Measurements from ENCODE around the gene SCGB1A1.

SCGB1A1 gene

GRCh38 chr11:62394825-62395538 lies 23.9 kb upstream of the SCGB1A1 start:
- TF ChIP-seq, protein P1, sequence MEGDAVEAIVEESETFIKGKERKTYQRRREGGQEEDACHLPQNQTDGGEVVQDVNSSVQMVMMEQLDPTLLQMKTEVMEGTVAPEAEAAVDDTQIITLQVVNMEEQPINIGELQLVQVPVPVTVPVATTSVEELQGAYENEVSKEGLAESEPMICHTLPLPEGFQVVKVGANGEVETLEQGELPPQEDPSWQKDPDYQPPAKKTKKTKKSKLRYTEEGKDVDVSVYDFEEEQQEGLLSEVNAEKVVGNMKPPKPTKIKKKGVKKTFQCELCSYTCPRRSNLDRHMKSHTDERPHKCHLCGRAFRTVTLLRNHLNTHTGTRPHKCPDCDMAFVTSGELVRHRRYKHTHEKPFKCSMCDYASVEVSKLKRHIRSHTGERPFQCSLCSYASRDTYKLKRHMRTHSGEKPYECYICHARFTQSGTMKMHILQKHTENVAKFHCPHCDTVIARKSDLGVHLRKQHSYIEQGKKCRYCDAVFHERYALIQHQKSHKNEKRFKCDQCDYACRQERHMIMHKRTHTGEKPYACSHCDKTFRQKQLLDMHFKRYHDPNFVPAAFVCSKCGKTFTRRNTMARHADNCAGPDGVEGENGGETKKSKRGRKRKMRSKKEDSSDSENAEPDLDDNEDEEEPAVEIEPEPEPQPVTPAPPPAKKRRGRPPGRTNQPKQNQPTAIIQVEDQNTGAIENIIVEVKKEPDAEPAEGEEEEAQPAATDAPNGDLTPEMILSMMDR (IDR thresholded peaks at IDR 0.05; ENCODE audit: low read depth, low read length), result peak; percentile 56
- Histone ChIP-seq H3K9me3 (ENCODE audit: severe bottlenecking) (no peaks in the 10 kb centered on the region), H3K27me3 (ENCODE audit: insufficient read depth, low read depth, severe bottlenecking) (no peaks in the 10 kb centered on the region), H3K4me3 (ENCODE audit: low read depth, low read length) (no peak overlapping the region), H3K36me3 (peaks cover 24% of the 10 kb centered on the region), H3K27ac (peak overlapping the region; percentile 57)
- DNase-seq, result peak; percentile 63

DNA sequence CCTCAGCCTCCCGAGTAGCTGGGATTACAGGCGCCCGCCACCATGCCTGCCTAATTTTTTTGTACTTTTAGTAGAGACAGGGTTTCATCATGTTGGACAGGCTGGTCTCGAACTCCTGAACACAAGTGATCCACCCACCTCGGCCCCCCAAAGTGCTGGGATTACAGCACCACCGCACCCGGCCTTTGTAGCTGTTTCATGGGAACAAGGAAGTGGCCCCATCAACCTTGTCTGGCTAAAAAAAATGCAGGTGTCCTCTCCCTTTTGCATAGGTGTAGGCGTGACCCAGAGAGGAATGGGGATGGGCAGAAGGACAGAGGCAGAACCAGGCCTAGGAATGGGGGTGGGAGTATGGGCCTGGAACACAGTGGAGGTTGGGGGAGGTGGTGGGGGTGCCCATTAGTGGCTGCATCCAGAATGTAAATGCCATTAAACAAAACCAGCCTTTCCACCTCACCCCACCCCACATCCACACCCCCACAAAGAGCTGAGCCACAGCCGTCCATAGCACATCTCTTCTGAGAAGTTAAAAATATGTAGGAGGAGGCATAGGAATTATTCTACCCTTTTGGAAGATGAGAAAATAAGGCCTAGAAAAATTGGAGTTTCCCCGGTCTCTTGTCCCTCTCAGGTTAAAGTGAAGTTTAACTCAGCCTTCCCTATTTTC lies 22.8 kb upstream of the SCGB1A1 start:
- Histone ChIP-seq H3K27me3 (ENCODE audit: insufficient read depth, low read depth, severe bottlenecking) (no peaks in the 10 kb centered on the region), H3K36me3 (peaks cover 22% of the 10 kb centered on the region), H3K27ac (no peak overlapping the region), H3K9me3 (ENCODE audit: severe bottlenecking) (no peaks in the 10 kb centered on the region), H3K4me3 (ENCODE audit: low read depth, low read length) (no peak overlapping the region)
- DNase-seq, result no peak
- TF ChIP-seq, protein P1 (IDR thresholded peaks at IDR 0.05; ENCODE audit: low read depth, low read length), result no peak

DNA sequence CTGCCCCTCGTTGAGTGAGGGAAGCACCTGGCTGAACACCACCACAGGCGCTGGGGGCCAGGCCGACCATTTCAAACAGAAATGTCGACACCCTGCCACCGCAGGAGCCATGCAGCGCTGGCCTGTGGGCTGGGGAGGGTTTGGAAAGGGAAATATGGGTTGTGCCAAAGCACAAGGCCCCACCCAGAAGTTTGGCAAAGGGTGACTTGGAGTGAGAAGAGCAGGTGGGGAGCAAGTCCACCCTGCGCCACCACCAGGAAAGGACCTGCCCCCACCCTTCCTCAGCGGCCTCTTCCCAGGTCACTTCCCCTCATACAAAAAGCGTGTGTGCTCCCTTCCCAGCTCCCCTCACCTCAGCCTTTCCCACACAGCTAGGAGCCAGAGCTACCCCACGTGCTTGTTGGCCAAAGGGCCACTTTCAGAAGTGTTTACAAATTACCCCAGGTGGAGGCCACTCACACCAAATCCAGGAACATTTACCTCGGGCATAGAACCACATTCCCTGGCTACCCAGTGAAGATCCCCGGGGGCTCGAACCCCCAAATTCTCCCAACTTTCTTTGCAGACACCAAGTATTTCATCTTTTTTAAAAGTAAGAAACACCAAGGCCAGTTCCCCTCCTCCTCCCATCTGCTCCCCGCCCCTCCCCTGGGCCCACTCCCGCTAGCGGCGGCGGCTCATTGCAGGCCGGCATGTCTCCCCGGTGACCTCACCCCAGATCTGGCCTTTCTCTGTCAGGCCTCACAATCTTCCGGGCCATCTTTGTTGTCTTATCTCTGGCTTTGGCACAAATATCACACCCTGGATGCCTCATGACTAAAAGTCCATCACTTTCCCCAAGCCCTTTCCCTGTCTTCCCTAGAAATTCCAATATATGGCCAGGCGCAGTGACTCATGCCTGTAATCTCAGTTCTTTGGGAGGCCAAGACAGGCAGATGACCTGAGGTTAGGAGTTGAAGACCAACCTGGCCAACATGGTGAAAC lies 20.5 kb upstream of the SCGB1A1 start:
- H3K4me3 ChIP-seq (ENCODE audit: low read depth, low read length), result no peak overlapping the region
- TF ChIP-seq, protein P1 (IDR thresholded peaks at IDR 0.05; ENCODE audit: low read depth, low read length), result no peak
- H3K36me3 ChIP-seq, result peaks cover 3% of the 10 kb centered on the region; the same call in 1 of the 2 replicates
- H3K27me3 ChIP-seq (ENCODE audit: insufficient read depth, low read depth, severe bottlenecking), result no peaks in the 10 kb centered on the region
- no peak overlapping the region for H3K27ac ChIP-seq
- no peak for DNase-seq
- H3K9me3 ChIP-seq (ENCODE audit: severe bottlenecking), result no peaks in the 10 kb centered on the region

GRCh38 chr11:62399172-62399877 lies 19.5 kb upstream of the SCGB1A1 start:
- Histone ChIP-seq H3K36me3 (no peaks in the 10 kb centered on the region), H3K9me3 (ENCODE audit: severe bottlenecking) (no peaks in the 10 kb centered on the region), H3K4me3 (ENCODE audit: low read depth, low read length) (no peak overlapping the region), H3K27ac (no peak overlapping the region), H3K27me3 (ENCODE audit: insufficient read depth, low read depth, severe bottlenecking) (no peaks in the 10 kb centered on the region)
- TF ChIP-seq, protein P1 (IDR thresholded peaks at IDR 0.05; ENCODE audit: low read depth, low read length), result no peak
- no peak for DNase-seq

GRCh38 chr11:62399878-62400266 lies 19.0 kb upstream of the SCGB1A1 start:
- Histone ChIP-seq H3K4me3 (ENCODE audit: low read depth, low read length) (no peak overlapping the region), H3K27me3 (ENCODE audit: insufficient read depth, low read depth, severe bottlenecking) (no peaks in the 10 kb centered on the region), H3K27ac (no peak overlapping the region), H3K9me3 (ENCODE audit: severe bottlenecking) (no peaks in the 10 kb centered on the region), H3K36me3 (no peaks in the 10 kb centered on the region)
- TF ChIP-seq, protein P1 (IDR thresholded peaks at IDR 0.05; ENCODE audit: low read depth, low read length), result no peak
- DNase-seq, result no peak

Measured in WERI-Rb-1 (cell line).